Measurements from ENCODE around the gene PARP12.

PARP12 gene

DNA sequence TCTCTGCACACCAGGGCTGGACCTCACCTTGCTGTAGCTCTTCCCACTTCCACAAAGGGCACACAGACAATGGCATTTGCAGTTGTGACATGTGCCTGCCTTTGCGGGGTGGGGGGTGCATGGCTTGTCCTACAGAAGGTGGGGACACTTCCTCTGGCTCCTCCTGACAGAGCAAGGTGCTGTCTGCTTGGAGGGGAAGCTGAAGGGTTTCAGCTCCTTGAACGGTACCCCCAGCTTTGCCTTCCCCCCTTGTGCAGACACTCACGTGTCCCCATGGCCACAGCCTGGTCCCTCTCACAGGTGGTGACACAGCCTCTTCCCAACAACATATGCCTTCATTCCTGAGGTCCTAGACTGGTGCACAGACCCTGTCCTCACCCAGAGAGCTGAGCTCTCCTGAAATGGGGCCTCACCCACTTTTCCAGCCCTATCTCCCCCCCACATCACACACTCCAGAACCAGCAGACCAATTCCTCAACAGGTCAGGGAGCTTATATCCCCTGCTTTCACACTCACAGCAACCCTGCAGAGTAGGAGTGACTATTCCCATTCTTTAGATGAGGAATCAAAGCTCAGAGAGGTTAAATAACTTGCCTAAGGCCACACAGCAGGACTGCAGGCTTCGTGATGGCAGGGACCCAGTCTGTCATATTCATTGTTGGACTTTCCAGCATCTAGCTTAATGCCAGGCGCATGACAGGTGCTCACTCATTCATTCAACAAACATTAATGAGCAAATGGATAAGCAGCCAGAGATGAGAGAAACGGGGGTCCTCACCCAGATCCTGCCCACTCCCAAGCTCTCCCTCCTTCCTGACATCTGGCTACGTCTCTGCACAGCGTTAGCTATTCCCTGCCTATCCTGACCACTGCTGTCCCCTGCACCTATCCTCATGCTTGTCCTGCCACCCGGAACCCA is 44.4 kb downstream of the PARP12 start:
- no peak for DNase-seq (ENCODE audit: low read depth in 2 of 2)
- H3K4me3 ChIP-seq (replicated peaks in 1 of 2; ENCODE audit: low read depth in 2 of 2, low read length in 2 of 2): no peak overlapping the region
- TF ChIP-seq, protein P1, sequence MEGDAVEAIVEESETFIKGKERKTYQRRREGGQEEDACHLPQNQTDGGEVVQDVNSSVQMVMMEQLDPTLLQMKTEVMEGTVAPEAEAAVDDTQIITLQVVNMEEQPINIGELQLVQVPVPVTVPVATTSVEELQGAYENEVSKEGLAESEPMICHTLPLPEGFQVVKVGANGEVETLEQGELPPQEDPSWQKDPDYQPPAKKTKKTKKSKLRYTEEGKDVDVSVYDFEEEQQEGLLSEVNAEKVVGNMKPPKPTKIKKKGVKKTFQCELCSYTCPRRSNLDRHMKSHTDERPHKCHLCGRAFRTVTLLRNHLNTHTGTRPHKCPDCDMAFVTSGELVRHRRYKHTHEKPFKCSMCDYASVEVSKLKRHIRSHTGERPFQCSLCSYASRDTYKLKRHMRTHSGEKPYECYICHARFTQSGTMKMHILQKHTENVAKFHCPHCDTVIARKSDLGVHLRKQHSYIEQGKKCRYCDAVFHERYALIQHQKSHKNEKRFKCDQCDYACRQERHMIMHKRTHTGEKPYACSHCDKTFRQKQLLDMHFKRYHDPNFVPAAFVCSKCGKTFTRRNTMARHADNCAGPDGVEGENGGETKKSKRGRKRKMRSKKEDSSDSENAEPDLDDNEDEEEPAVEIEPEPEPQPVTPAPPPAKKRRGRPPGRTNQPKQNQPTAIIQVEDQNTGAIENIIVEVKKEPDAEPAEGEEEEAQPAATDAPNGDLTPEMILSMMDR (IDR thresholded peaks at IDR 0.05; ENCODE audit: low read depth, low read length): no peak

DNA sequence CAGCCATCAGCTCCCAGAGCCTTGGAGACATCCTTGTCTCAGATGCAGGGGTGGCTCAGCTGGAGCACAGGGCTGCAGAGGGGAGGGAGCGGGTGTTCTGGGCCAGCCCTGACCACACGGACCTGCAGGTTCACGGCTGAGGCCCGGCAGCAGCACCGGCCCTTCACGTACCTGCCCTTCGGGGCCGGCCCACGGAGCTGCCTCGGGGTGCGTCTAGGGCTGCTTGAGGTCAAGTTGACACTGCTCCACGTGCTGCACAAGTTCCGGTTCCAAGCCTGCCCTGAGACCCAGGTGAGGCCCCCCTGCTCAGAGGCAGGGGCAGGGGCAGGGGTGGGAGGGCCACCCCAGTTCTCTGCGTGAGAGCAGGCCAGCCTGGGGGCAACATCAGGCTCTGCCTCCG is 45.2 kb downstream of the PARP12 start:
- no peak overlapping the region for H3K4me3 ChIP-seq (replicated peaks in 1 of 2; ENCODE audit: low read depth in 2 of 2, low read length in 2 of 2)
- DNase-seq (ENCODE audit: low read depth in 2 of 2): no peak
- TF ChIP-seq, protein P1 (IDR thresholded peaks at IDR 0.05; ENCODE audit: low read depth, low read length): no peak

DNA sequence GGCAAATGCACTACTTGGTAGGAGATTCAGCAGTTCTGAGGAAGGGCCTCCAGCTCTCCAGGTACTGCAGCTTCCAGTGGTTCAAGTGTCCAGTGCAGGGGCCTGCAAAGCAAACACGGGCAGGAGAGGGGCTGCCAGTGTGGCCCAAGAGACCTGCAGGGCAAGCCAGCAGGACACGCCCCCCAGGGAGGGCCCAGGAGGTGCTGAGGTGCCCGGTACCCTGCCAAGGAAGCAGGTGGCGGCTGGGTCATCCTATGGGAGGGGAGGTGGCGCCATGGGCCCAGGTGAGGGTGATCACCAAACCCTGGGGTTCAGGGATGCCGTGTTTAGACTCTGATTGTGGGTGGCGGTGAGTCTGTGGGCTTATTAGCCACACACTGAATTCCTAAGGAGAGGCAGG is 45.7 kb downstream of the PARP12 start:
- DNase-seq (ENCODE audit: low read depth in 2 of 2): no peak

DNA sequence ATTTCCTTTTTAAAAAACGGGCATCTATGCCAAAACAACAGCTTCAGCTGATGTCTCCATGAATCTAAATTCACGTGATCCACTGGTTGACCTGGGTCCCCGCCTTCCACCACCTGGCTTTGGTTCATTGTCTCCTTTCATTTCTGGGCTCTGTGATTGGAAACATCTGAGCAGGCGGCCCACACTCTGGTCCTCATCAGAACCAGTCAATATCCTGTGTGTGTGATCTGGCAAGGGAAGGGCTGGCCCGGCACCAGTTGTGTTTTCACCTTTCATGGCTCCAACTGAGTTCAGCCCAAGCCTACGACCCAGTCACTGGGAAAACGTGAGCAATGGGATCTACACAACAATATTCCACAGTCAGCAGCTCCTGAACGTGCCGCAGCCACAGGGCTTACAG is 46.2 kb downstream of the PARP12 start:
- no peak for DNase-seq (ENCODE audit: low read depth in 2 of 2)
- TF ChIP-seq, protein P1 (IDR thresholded peaks at IDR 0.05; ENCODE audit: low read depth, low read length): no peak
- H3K4me3 ChIP-seq (replicated peaks in 1 of 2; ENCODE audit: low read depth in 2 of 2, low read length in 2 of 2): no peak overlapping the region

More for the DNA sequence above, 45.7 kb downstream of the PARP12 start:
- TF ChIP-seq, protein P1 (IDR thresholded peaks at IDR 0.05; ENCODE audit: low read depth, low read length): no peak
- no peak overlapping the region for H3K4me3 ChIP-seq (replicated peaks in 1 of 2; ENCODE audit: low read depth in 2 of 2, low read length in 2 of 2)

DNA sequence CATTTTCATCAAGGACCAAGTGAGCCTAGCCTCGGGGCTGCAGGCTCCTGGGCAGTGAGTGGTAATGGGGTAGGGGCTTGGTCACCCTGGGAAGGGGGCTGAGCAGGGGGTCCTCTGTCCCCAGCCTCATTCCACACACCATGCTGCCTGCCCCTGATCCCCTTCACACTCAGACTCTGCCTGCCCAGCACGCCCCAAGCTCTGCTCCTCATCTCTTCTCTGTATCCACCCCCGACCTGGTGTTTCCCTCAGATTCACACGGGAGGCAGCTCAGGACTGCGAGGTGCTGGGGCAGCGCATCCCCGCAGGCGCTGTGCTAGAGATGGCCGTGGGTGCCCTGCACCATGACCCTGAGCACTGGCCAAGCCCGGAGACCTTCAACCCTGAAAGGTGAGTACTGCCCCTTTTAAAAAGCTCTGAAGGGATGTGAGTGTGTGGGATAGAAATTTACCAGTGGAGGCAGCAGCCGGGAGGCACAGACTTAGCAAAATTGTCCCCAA is 47.2 kb downstream of the PARP12 start:
- DNase-seq (ENCODE audit: low read depth in 2 of 2): no peak
- no peak overlapping the region for H3K4me3 ChIP-seq (replicated peaks in 1 of 2; ENCODE audit: low read depth in 2 of 2, low read length in 2 of 2)
- TF ChIP-seq, protein P1 (IDR thresholded peaks at IDR 0.05; ENCODE audit: low read depth, low read length): no peak

DNA sequence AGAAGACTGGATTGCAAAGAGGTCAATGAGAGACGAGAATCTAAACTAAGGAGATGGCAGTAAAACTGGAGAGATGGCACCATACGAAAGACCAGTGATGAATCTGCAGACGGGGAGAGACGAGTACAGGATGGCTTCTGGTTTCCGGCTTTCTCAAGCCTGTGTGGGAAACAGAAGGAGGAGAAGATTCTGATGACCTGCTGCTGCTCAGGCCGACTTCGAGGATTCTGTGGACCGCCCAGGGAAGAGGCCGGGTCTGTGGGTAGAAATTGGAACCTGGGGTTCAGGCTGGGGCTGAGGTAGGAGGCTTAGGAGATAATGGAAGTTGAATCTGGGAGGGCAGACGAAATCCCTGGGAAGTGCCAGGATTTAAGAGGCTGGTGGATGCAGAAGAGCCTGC is 48.6 kb downstream of the PARP12 start:
- DNase-seq (ENCODE audit: low read depth in 2 of 2): no peak
- TF ChIP-seq, protein P1 (IDR thresholded peaks at IDR 0.05; ENCODE audit: low read depth, low read length): no peak
- H3K4me3 ChIP-seq (replicated peaks in 1 of 2; ENCODE audit: low read depth in 2 of 2, low read length in 2 of 2): no peak overlapping the region

Measured in cardiac fibroblast (primary cell).